ENCODE measurements around the gene RNF220. TPM values are rescaled to one million over a fixed set of nuclear protein-coding genes. Genes with fewer than 3 reads are reported as not detected.
"Not testable (repeated sequence)": the region's sequence is repeated elsewhere in the genome, so short reads cannot be mapped to it uniquely, and the experiment has no call there.

Gene RNF220
- polyA plus RNA-seq, 4 donors: 60.0 to 105 (median 87.9) TPM

- DNase-seq (ENCODE audit: low read depth in 4 of 4, low spot score in 3 of 4): peak in 1 of 4 donors; percentile 37
These were observed 80.3 kb downstream of the RNF220 start for GRCh38 chr1:44485229-44485933.

- DNase-seq (ENCODE audit: low read depth in 4 of 4, low spot score in 3 of 4): no peak
These were observed 80.9 kb downstream of the RNF220 start for GRCh38 chr1:44485934-44486460.

GRCh38 chr1:44489481-44489880, 84.4 kb downstream of the RNF220 start:
- no peak for DNase-seq (ENCODE audit: low read depth in 4 of 4, low spot score in 3 of 4)

GRCh38 chr1:44496541-44497171, 91.6 kb downstream of the RNF220 start:
- DNase-seq (ENCODE audit: low read depth in 4 of 4, low spot score in 3 of 4): no peak

- no peak for DNase-seq (ENCODE audit: low read depth in 4 of 4, low spot score in 3 of 4)
These were observed 92.5 kb downstream of the RNF220 start for GRCh38 chr1:44497422-44498170.

- no peak for DNase-seq (ENCODE audit: low read depth in 4 of 4, low spot score in 3 of 4)
These were observed 94.3 kb downstream of the RNF220 start for GRCh38 chr1:44499306-44499705.

GRCh38 chr1:44500181-44501046, 95.4 kb downstream of the RNF220 start:
- DNase-seq (ENCODE audit: low read depth in 4 of 4, low spot score in 3 of 4): no peak

- no peak for DNase-seq (ENCODE audit: low read depth in 4 of 4, low spot score in 3 of 4)
These were observed 96.2 kb downstream of the RNF220 start for GRCh38 chr1:44501047-44501890.

- DNase-seq (ENCODE audit: low read depth in 4 of 4, low spot score in 3 of 4): not testable (repeated sequence)
These were observed 97.8 kb downstream of the RNF220 start for GRCh38 chr1:44502823-44503222.

GRCh38 chr1:44503625-44504024, 98.6 kb downstream of the RNF220 start:
- no peak for DNase-seq (ENCODE audit: low read depth in 4 of 4, low spot score in 3 of 4)

GRCh38 chr1:44505210-44505993, 100.3 kb downstream of the RNF220 start:
- DNase-seq (ENCODE audit: low read depth in 4 of 4, low spot score in 3 of 4): no peak

- DNase-seq (ENCODE audit: low read depth in 4 of 4, low spot score in 3 of 4): no peak
These were observed 102.7 kb downstream of the RNF220 start for GRCh38 chr1:44507490-44508396.

- no peak for DNase-seq (ENCODE audit: low read depth in 4 of 4, low spot score in 3 of 4)
These were observed 103.3 kb downstream of the RNF220 start for GRCh38 chr1:44508397-44508745.

GRCh38 chr1:44511363-44511762, 106.3 kb downstream of the RNF220 start:
- DNase-seq (ENCODE audit: low read depth in 4 of 4, low spot score in 3 of 4): no peak

GRCh38 chr1:44511769-44512168, 106.7 kb downstream of the RNF220 start:
- DNase-seq (ENCODE audit: low read depth in 4 of 4, low spot score in 3 of 4): no peak

- no peak for DNase-seq (ENCODE audit: low read depth in 4 of 4, low spot score in 3 of 4)
These were observed 107.3 kb downstream of the RNF220 start for GRCh38 chr1:44512313-44512885.

- no peak for DNase-seq (ENCODE audit: low read depth in 4 of 4, low spot score in 3 of 4)
These were observed 108.1 kb downstream of the RNF220 start for GRCh38 chr1:44513111-44513510.

All from left renal pelvis (tissue), 4 donors.